Esophagus (tissue), 2 donors: ENCODE results near the gene ADGRG3. TPM values are rescaled to one million over a fixed set of nuclear protein-coding genes. Genes with fewer than 3 reads are reported as not detected.

Experiments
- H3K27ac ChIP-seq, 2 donors: one replicate each; pipeline ENCODE4 v1.5.1; 2013; ENCODE audit warnings: low read depth in 2 of 2, mild to moderate bottlenecking in 2 of 2, inconsistent platforms in 1 of 2, low read length in 1 of 2, moderate library complexity in 1 of 2
- H3K27me3 ChIP-seq, 2 donors: one replicate each; pipeline ENCODE4 v1.6.1; 2013; ENCODE audit warnings: low read length in 2 of 2, control low read depth in 1 of 2, mild to moderate bottlenecking in 1 of 2; ENCODE audit not compliant: insufficient read depth in 2 of 2, control insufficient read depth in 1 of 2
- H3K36me3 ChIP-seq, 2 donors: one replicate each; pipeline ENCODE4 v1.6.1; 2013; ENCODE audit warnings: low read length in 1 of 2; ENCODE audit not compliant: control insufficient read depth in 2 of 2, insufficient read depth in 2 of 2
- H3K4me1 ChIP-seq, 2 donors: one replicate each; pipeline ENCODE4 v1.6.1; 2013; ENCODE audit warnings: low read length in 1 of 2; ENCODE audit not compliant: control insufficient read depth in 2 of 2, insufficient read depth in 2 of 2
- H3K4me3 ChIP-seq, 2 donors: one replicate each; pipeline ENCODE4 v1.5.1; 2013; ENCODE audit warnings: low read length in 2 of 2, mild to moderate bottlenecking in 2 of 2, low read depth in 1 of 2, moderate library complexity in 1 of 2
- H3K9me3 ChIP-seq, 2 donors: one replicate each; pipeline ENCODE4 v1.6.1; 2013; ENCODE audit warnings: mild to moderate bottlenecking in 2 of 2, low read depth in 1 of 2, low read length in 1 of 2, moderate library complexity in 1 of 2; ENCODE audit not compliant: control insufficient read depth in 2 of 2, insufficient read depth in 1 of 2
- whole genome bisulfite sequencing, 2 donors: extraction: QIAGEN DNeasy Blood & Tissue Kit; methylation state at CpG; one replicate each; pipeline ENCODE4 v1.1.7; 2013; 5-methylcytosine and 5-hydroxymethylcytosine counted together
- polyA plus RNA-seq, 2 donors: library from polyadenylated mRNA; stranded (reverse); fragments of 200-250 nt; gene quantifications; one replicate each; pipeline ENCODE4 v1.2.3, GENCODE V29; 2013
- donor health status: healthy with polysubstance abuse.
- donor health status: Bipolar disorder and iron deficiency.

The ADGRG3 gene
- polyA plus RNA-seq, 2 donors, result 0.31 to 0.72 TPM

GRCh38 chr16:57686577-57686976, 18.5 kb downstream of the ADGRG3 start:
- no peak overlapping the region for H3K27ac ChIP-seq
- no peaks in the 10 kb centered on the region for H3K27me3 ChIP-seq
- no peaks in the 10 kb centered on the region for H3K36me3 ChIP-seq
- H3K4me1 ChIP-seq, result peaks cover 0 to 2% of the 10 kb centered on the region in 2 donors
- no peak overlapping the region for H3K4me3 ChIP-seq
- H3K9me3 ChIP-seq, result no peaks in the 10 kb centered on the region
- WGBS, 2 donors, result 77 to 90% methylated on average over 4 of the region's 4 CpGs

GRCh38 chr16:57687363-57687929, 19.3 kb downstream of the ADGRG3 start:
- no peaks in the 10 kb centered on the region for H3K9me3 ChIP-seq
- no peaks in the 10 kb centered on the region for H3K36me3 ChIP-seq
- H3K4me1 ChIP-seq, result peaks cover 0 to 2% of the 10 kb centered on the region in 2 donors
- no peak overlapping the region for H3K27ac ChIP-seq
- 88 to 92% methylated on average over 3 of the region's 3 CpGs for WGBS, 2 donors
- no peaks in the 10 kb centered on the region for H3K27me3 ChIP-seq
- H3K4me3 ChIP-seq, result no peak overlapping the region

- H3K27ac ChIP-seq, result no peak overlapping the region
- no peak overlapping the region for H3K4me3 ChIP-seq
- peaks cover 0 to 2% of the 10 kb centered on the region in 2 donors for H3K4me1 ChIP-seq
- no peaks in the 10 kb centered on the region for H3K36me3 ChIP-seq
- no peaks in the 10 kb centered on the region for H3K9me3 ChIP-seq
- WGBS, 2 donors, result 76 to 84% methylated on average over 4 of the region's 4 CpGs
- no peaks in the 10 kb centered on the region for H3K27me3 ChIP-seq
Observed at GRCh38 chr16:57688487-57688986, 20.4 kb downstream of the ADGRG3 start.

- Histone ChIP-seq H3K27me3 (no peaks in the 10 kb centered on the region), H3K4me3 (no peak overlapping the region), H3K36me3 (no peaks in the 10 kb centered on the region), H3K9me3 (no peaks in the 10 kb centered on the region), H3K27ac (no peak overlapping the region), H3K4me1 (peaks cover 0 to 2% of the 10 kb centered on the region in 2 donors)
- WGBS, 2 donors, result 45% methylated on average over 15 of the region's 15 CpGs
Observed at GRCh38 chr16:57688987-57689761, 21.1 kb downstream of the ADGRG3 start.

- Histone ChIP-seq H3K36me3 (no peaks in the 10 kb centered on the region), H3K27ac (no peak overlapping the region), H3K4me3 (no peak overlapping the region), H3K4me1 (peaks cover 0 to 2% of the 10 kb centered on the region in 2 donors), H3K27me3 (no peaks in the 10 kb centered on the region), H3K9me3 (no peaks in the 10 kb centered on the region)
- 58% methylated on average over 13 of the region's 13 CpGs for WGBS, 2 donors
Observed at GRCh38 chr16:57689762-57690558, 21.9 kb downstream of the ADGRG3 start.

- no peaks in the 10 kb centered on the region for H3K36me3 ChIP-seq
- 77 to 82% methylated on average over 4 of the region's 4 CpGs for WGBS, 2 donors
- H3K4me1 ChIP-seq, result peaks cover 0 to 2% of the 10 kb centered on the region in 2 donors
- no peaks in the 10 kb centered on the region for H3K27me3 ChIP-seq
- H3K9me3 ChIP-seq, result no peaks in the 10 kb centered on the region
- no peak overlapping the region for H3K4me3 ChIP-seq
- H3K27ac ChIP-seq, result no peak overlapping the region
Observed at GRCh38 chr16:57690782-57691471, 22.8 kb downstream of the ADGRG3 start.

GRCh38 chr16:57692636-57693035, 24.5 kb downstream of the ADGRG3 start:
- H3K36me3 ChIP-seq, result no peaks in the 10 kb centered on the region
- no peaks in the 10 kb centered on the region for H3K27me3 ChIP-seq
- WGBS, 2 donors, result 70 to 72% methylated on average over 2 of the region's 2 CpGs
- no peak overlapping the region for H3K27ac ChIP-seq
- H3K4me3 ChIP-seq, result no peak overlapping the region
- H3K9me3 ChIP-seq, result no peaks in the 10 kb centered on the region
- peaks cover 0 to 2% of the 10 kb centered on the region in 2 donors for H3K4me1 ChIP-seq

GRCh38 chr16:57693550-57693949, 25.4 kb downstream of the ADGRG3 start:
- no peaks in the 10 kb centered on the region for H3K27me3 ChIP-seq
- no peaks in the 10 kb centered on the region for H3K9me3 ChIP-seq
- no peaks in the 10 kb centered on the region for H3K36me3 ChIP-seq
- H3K27ac ChIP-seq, result no peak overlapping the region
- WGBS, 2 donors, result 76 to 79% methylated on average over 4 of the region's 4 CpGs
- H3K4me1 ChIP-seq, result peaks cover 0 to 2% of the 10 kb centered on the region in 2 donors
- no peak overlapping the region for H3K4me3 ChIP-seq

- Histone ChIP-seq H3K4me1 (no peaks in the 10 kb centered on the region), H3K4me3 (no peak overlapping the region), H3K27ac (no peak overlapping the region), H3K27me3 (no peaks in the 10 kb centered on the region), H3K9me3 (no peaks in the 10 kb centered on the region), H3K36me3 (no peaks in the 10 kb centered on the region)
- 54 to 64% methylated on average over 10 of the region's 10 CpGs for WGBS, 2 donors
Observed at GRCh38 chr16:57694231-57694724, 26.2 kb downstream of the ADGRG3 start.
